Endothelial cell (in vitro differentiated cells): ENCODE results near the gene TLK1. TPM values are rescaled to one million over a fixed set of nuclear protein-coding genes. Genes with fewer than 3 reads are reported as not detected.

Experiments used
- DNase-seq: peaks from one replicate; pipeline ENCODE4 v3.0.0; 2021; ENCODE audit warnings: low spot score
- H3K27ac Mint-ChIP-seq: one replicate; pipeline ENCODE4 v1.8.0; 2021; ENCODE audit warnings: mixed read lengths, inconsistent platforms; ENCODE audit not compliant: unreplicated experiment
- H3K27me3 Mint-ChIP-seq: one replicate; pipeline ENCODE4 v1.8.0; 2021; ENCODE audit warnings: mild to moderate bottlenecking, moderate library complexity, mixed read lengths, inconsistent platforms; ENCODE audit not compliant: unreplicated experiment
- H3K36me3 Mint-ChIP-seq: one replicate; pipeline ENCODE4 v1.8.0; 2021; ENCODE audit warnings: mild to moderate bottlenecking, low read depth, mixed read lengths, inconsistent platforms; ENCODE audit not compliant: unreplicated experiment
- H3K4me1 Mint-ChIP-seq: one replicate; pipeline ENCODE4 v1.8.0; 2021; ENCODE audit warnings: mild to moderate bottlenecking, mixed read lengths, inconsistent platforms; ENCODE audit not compliant: unreplicated experiment
- H3K4me3 Mint-ChIP-seq: one replicate; pipeline ENCODE4 v1.8.0; 2021; ENCODE audit warnings: mild to moderate bottlenecking, mixed read lengths, inconsistent platforms; ENCODE audit not compliant: unreplicated experiment
- H3K9me3 Mint-ChIP-seq: one replicate; pipeline ENCODE4 v1.8.0; 2021; ENCODE audit warnings: mixed read lengths, inconsistent platforms; ENCODE audit not compliant: unreplicated experiment
- total RNA-seq: library from RNA; stranded (reverse); fragmentation: NEBNext Ultra II Directional; extraction: Animal tissue kit (Norgen Biotek cat#: 25700); gene quantifications from one replicate; pipeline ENCODE4 v1.2.1, GENCODE V29; 2021; ENCODE audit not compliant: unreplicated experiment
- TF ChIP-seq, protein P1 (sequence below): fragments of 200-600 bp; sonication (generic); IDR thresholded peaks from one replicate; pipeline ENCODE4 v1.5.0; 2021; ENCODE audit warnings: antibody characterized with exemption; ENCODE audit not compliant: unreplicated experiment

TLK1 gene
- total RNA-seq, 1 donor from 2014 or later = 61.1 TPM

DNA sequence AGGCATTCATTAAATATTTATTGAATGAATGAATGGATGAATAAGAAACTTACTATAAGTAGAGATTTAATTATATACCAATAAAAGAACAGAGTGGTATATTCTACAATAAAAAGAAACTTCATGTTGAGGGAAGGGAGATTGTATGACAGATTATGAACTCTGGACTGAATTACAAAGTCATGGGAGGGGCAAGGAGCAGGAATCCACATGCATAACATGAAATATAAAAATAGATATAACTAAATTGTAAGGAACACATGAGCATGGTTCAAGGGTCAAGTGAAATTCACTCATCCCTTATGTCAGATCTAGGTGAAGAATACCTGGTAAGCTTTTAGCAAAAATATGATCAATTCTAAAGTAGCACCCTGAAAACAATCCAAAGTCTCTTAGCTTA, 27.1 kb upstream of the TLK1 start:
- Mint-ChIP-seq H3K27me3 (no peaks in the 10 kb centered on the region), H3K4me3 (no peak overlapping the region), H3K36me3 (no peaks in the 10 kb centered on the region), H3K27ac (no peak overlapping the region), H3K4me1 (no peaks in the 10 kb centered on the region), H3K9me3 (no peaks in the 10 kb centered on the region)
- no peak for DNase-seq
- TF ChIP-seq, protein P1, sequence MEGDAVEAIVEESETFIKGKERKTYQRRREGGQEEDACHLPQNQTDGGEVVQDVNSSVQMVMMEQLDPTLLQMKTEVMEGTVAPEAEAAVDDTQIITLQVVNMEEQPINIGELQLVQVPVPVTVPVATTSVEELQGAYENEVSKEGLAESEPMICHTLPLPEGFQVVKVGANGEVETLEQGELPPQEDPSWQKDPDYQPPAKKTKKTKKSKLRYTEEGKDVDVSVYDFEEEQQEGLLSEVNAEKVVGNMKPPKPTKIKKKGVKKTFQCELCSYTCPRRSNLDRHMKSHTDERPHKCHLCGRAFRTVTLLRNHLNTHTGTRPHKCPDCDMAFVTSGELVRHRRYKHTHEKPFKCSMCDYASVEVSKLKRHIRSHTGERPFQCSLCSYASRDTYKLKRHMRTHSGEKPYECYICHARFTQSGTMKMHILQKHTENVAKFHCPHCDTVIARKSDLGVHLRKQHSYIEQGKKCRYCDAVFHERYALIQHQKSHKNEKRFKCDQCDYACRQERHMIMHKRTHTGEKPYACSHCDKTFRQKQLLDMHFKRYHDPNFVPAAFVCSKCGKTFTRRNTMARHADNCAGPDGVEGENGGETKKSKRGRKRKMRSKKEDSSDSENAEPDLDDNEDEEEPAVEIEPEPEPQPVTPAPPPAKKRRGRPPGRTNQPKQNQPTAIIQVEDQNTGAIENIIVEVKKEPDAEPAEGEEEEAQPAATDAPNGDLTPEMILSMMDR = no peak

DNA sequence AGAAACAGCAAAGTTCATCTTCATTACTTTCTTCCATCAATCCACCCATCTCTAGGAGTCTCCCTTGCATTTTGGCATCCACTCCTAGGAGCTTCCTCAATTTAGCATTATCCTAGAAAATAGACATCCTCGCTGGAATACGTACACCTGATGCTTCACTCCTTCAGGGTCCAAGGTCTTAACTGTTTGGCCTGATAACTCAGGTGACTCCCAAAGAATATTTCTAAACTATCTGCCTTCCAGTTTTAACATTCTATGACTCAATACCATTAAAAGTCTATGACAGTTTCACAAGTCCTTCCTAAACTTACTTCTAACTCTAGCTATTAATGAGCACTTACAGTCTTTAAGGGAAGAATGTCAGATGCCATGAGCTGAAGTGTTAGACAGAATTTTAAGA, 26.5 kb upstream of the TLK1 start:
- no peaks in the 10 kb centered on the region for H3K9me3 Mint-ChIP-seq
- no peak for DNase-seq
- H3K27ac Mint-ChIP-seq = no peak overlapping the region
- no peaks in the 10 kb centered on the region for H3K27me3 Mint-ChIP-seq
- H3K4me3 Mint-ChIP-seq = no peak overlapping the region
- H3K36me3 Mint-ChIP-seq = no peaks in the 10 kb centered on the region
- H3K4me1 Mint-ChIP-seq = no peaks in the 10 kb centered on the region
- TF ChIP-seq, protein P1 = no peak

DNA sequence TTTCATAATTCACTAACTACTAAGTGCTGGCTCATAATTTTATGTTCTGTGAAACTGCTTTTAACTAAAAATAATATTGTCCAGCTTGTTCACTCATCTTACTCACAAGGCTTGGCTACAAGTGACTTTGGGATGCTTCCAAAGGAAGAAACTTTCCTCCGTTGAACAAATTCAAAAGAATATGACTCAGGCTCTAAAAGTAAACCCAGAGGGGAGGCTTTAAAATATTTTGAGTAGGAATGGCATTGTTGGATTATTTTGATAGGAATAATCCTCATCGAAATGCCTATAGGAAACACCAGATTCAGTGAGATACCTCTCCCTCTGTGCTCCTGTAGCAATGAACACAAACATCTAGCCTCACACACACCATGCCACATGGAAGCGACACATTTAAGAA, 25.2 kb upstream of the TLK1 start:
- Mint-ChIP-seq H3K9me3 (no peaks in the 10 kb centered on the region), H3K4me1 (peaks cover 3% of the 10 kb centered on the region), H3K4me3 (no peak overlapping the region), H3K27me3 (no peaks in the 10 kb centered on the region), H3K36me3 (no peaks in the 10 kb centered on the region), H3K27ac (no peak overlapping the region)
- TF ChIP-seq, protein P1 = no peak
- DNase-seq = no peak

DNA sequence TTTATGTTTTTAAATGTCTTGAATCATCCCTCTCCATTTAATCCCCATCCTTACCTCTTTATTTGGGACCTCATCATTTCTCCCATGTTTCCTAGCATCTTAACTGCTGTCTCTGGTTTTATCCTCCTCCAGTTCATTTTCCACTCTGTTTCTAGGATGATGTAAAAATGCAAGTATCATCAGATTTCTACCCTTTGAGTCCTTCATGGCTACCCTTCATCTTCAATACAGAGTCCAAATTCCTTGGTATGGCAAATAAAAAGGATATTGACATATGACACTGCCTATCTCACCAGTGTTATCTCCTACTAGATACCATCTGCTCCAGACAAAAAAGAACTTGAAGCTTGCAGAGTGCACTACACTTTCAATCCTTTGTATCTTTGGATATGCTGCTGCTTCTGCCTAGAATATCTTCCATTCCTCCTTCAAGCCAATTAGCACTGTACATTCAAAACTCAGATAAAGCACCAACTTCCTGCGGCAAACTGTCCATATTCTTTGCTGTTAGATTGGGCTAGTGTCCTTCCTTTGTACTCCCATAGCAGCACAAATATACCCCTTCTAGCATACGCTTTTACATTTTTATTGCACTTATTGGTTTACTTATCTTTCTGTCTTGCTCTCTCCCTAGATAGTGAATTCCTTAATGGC, 24.6 kb upstream of the TLK1 start:
- H3K4me1 Mint-ChIP-seq = peaks cover 3% of the 10 kb centered on the region
- H3K27me3 Mint-ChIP-seq = no peaks in the 10 kb centered on the region
- H3K27ac Mint-ChIP-seq = no peak overlapping the region
- H3K4me3 Mint-ChIP-seq = no peak overlapping the region
- H3K9me3 Mint-ChIP-seq = no peaks in the 10 kb centered on the region
- TF ChIP-seq, protein P1 = no peak
- no peaks in the 10 kb centered on the region for H3K36me3 Mint-ChIP-seq
- no peak for DNase-seq

DNA sequence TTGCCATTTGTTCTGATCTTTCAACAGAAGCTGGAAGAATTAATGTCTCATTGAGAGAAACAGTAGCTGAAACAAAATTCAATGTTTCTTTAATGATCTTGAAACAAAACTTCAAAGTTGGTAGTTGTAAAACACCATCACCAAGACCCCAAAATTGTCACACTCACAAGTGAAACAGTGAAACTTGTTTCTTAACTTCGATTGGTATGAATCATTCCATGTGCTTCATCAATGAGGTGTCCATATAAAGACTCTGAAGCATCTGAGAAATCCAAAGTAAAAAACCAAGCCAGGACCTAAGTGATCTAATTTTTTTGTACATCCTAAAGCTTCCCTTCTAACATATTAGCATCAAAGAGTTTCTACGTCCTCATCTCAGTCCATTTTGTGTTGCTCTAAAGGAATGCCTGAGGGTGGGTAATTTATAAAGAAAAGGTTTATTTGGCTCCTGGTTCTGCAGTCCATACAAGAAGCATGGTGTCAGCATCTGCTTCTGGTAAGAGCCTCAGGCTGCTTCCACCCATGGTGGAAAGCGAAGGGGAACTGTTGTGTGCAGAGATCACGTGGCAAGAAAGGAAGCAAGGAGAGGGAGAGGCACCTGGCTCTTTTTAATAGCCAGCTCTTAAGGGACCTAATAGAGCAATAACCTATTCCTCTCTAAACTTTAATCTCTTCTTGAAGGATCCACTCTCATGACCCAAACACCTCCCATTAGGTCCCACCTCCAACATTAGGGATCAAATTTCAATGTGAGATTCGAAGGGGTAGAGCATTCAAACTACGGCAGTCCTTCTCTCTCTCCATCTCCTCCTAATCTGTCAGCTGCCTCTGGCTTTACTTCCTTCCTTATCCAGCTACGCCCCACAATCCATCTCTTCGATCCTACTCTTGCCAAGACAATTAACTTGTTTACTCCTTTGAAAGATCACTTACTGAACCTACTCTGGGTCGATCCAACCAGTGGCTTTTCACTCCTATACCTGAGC, 20.7 kb upstream of the TLK1 start:
- TF ChIP-seq, protein P1 = no peak
- Mint-ChIP-seq H3K9me3 (no peaks in the 10 kb centered on the region), H3K36me3 (no peaks in the 10 kb centered on the region), H3K27ac (no peak overlapping the region), H3K4me1 (peaks cover 3% of the 10 kb centered on the region), H3K27me3 (no peaks in the 10 kb centered on the region), H3K4me3 (no peak overlapping the region)
- DNase-seq = no peak
